HG02610 (cell line): Measurements from ENCODE around the gene G6PC2.
"Not testable (repeated sequence)": the region's sequence is repeated elsewhere in the genome, so short reads cannot be mapped to it uniquely, and the experiment has no call there.

Experiments
- ATAC-seq: cut with Tn5 transposase; IDR thresholded peaks from one replicate; pipeline ENCODE4 v1.9.1; 2021; ENCODE audit warnings: mild to moderate bottlenecking, moderate library complexity; ENCODE audit not compliant: unreplicated experiment

G6PC2 gene, protein sequence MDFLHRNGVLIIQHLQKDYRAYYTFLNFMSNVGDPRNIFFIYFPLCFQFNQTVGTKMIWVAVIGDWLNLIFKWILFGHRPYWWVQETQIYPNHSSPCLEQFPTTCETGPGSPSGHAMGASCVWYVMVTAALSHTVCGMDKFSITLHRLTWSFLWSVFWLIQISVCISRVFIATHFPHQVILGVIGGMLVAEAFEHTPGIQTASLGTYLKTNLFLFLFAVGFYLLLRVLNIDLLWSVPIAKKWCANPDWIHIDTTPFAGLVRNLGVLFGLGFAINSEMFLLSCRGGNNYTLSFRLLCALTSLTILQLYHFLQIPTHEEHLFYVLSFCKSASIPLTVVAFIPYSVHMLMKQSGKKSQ

GRCh38 chr2:168901003-168901402 is at the start of gene G6PC2:
Gene G6PC2 (plus strand): TSS chr2:168901291. CDS start chr2:168901332, 41 bp downstream.
- ATAC-seq = no peak

DNA sequence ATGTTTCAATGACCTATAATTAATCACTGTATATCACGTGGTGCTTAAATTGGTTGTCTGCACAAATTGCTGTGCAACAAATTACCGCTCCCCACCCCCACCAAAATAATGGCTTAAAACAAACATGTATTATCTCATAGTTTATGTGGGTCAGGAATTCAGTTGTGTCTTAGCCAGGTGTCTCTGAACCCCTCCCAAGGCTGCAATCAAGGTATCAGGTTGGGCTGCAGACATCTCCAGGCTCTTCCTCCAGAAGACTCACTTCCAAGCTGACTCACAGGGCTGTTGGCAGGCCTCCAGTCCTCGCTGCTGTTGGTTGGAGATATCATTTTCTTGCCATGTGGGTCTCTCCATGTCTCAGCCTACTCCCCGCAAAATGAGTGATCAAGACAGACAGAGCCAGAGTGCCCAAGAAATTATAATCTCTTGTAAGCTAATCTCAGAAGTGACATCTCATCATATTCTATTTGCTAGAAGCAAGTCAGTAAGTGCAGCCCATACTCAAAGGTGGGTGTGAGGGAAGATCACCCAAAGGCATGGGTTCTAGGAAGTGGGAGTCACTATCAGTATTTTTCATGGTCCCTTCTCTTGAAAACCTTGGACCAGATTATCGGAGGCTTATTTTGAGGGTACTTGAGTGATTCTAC is 49.3 kb upstream of the G6PC2 start:
- ATAC-seq = no peak

GRCh38 chr2:168852481-168852880 is 48.6 kb upstream of the G6PC2 start:
- no peak for ATAC-seq

DNA sequence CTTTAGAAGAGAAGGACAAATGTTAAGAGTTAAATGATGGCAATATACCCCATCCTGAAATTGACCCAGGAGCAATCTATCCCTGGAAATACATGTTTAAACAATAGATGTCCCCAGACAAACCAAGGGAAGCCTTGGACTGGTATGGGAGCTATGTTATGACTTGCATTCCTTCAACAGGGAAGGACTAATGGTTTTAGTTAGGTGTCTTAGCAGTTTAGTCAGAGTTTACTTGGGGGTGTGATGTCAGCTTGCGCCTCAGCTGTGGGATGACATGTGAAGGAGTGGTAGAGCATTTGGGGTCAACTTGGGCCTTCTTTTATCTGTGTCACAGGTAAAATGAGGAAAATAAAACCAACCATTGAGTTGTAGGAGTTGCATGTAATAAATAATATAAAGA is 47.6 kb upstream of the G6PC2 start:
- no peak for ATAC-seq

DNA sequence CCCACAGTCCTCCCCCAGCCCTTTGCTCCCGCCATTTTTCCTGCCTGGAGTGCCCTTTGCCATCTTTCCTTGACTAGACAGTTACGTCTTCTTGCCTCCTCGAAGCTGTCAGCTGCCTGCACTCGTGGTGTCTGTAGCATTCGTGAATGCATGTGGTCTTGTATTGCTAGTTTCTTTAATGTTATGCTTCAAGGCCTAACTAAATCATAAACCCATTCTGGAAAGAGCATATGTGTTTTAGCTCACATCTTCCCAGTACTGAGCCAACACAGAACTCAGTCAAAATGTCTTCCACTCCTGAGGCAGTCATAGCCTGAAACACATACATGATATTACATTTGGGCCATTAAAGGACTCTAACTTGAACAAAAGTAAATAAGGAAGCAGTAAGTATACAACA is 46.4 kb upstream of the G6PC2 start:
- ATAC-seq = no peak

DNA sequence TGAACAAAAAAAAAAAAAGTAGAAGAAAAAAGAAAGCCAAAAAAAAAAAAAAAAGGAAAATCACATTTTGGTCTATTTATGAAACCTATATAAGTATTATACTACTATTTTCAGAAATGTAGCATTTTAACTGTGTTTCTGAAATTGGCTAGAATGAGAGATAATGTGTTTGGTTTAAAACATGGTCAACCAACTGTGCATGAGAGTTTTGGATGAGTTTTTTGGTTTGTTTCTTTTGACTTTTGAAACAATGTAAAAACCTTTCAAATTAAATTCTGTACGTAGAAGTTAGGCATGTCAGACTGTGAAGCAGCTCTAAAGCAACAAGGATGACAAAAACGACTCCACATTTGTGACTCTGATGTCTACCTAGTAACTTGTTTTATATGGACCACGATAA is 45.5 kb upstream of the G6PC2 start:
- no peak for ATAC-seq

DNA sequence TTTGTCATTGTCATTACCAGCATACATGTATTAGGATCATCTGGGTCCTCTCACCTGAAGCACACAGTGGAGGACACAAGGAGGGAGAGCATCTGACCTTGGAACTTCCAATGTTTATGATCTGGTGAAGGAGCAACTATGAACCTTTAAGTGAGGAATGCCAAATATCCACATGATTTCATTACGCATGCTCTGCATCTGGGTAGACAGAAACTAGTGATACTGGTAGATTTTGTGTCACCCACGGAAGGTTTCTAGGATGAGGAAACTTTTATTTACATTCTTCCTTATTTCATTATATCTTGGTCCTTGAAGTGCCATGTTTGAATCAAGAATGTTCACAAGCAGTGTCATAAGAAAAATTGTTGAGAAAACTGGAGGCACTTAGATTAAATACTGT is 42.9 kb upstream of the G6PC2 start:
- no peak for ATAC-seq

DNA sequence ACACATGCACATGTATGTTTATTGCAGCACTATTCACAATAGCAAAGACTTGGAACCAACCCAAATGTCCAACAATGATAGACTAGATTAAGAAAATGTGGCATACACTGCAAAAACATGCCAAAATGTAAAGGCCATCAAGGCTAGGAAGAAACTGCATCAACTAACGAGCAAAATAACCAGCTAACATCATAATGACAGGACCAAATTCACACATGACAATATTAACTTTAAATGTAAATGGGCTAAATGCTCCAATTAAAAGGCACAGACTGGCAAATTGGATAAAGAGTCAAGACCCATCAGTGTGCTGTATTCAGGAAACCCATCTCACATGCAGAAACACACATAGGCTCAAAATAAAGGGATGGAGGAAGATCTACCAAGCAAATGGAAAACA is 33.9 kb upstream of the G6PC2 start:
- ATAC-seq = not testable (repeated sequence)

GRCh38 chr2:168870369-168870768 is 30.7 kb upstream of the G6PC2 start:
- ATAC-seq = not testable (repeated sequence)

- not testable (repeated sequence) for ATAC-seq
Observed at GRCh38 chr2:168870824-168871223, 30.3 kb upstream of the G6PC2 start.

DNA sequence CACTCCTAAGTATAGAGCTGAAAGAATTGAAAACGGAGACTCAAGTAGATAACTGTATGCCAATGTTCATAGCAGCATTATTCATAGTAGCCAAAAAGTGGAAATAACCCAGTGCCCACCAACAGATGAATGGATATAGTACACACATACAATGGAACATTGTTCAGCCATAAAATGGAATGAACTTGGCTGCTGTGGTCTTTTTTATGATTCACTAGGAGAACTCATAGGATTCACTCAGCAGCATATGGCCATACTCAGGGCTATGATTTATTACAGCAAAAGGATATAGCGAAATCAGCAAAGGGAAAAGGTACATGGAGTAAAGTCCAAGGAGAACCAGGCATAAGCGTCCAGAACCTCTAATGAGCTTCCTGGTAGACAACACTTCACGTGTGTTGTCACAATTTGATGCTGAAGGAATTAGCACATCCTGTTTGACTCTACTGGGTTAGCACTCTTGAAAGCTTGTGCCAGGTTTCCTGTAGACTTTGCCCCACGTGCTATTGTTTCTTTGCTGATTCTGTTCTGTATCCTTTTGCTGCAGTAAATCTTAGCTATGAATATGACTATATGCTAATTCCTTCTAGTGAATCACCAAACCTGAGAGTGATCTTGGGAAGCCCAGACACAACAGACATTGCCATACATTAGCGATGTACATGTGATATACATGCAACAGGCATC is 26.6 kb upstream of the G6PC2 start:
- no peak for ATAC-seq

GRCh38 chr2:168882163-168882562 is 18.9 kb upstream of the G6PC2 start:
- ATAC-seq = not testable (repeated sequence)

DNA sequence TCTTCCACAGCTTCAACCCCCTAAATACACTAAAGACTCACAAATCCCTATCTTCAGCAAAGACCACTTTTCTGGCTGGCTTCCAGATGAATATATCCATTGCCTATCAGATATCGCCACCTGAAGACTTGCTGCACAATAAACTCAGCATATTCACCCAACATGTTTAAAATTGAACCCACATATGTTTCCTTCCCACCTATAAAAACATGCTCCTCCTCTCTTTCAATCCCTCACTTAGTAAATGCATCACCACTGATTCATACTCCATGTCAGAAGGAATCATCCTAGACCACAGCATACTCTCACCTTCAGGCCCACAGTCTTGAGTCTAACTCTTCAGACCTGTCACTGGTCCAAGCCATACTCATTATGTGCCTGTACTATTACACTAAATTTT is 16.1 kb upstream of the G6PC2 start:
- ATAC-seq = no peak

- ATAC-seq = no peak
Observed at GRCh38 chr2:168889635-168890005, 11.5 kb upstream of the G6PC2 start.

- ATAC-seq = peak; percentile 100
Observed at GRCh38 chr2:168890006-168890782, 10.9 kb upstream of the G6PC2 start, which contains the start of gene SPC25. Gene SPC25 (minus strand): TSS chr2:168890430. CDS start chr2:168889519, 911 bp downstream.

DNA sequence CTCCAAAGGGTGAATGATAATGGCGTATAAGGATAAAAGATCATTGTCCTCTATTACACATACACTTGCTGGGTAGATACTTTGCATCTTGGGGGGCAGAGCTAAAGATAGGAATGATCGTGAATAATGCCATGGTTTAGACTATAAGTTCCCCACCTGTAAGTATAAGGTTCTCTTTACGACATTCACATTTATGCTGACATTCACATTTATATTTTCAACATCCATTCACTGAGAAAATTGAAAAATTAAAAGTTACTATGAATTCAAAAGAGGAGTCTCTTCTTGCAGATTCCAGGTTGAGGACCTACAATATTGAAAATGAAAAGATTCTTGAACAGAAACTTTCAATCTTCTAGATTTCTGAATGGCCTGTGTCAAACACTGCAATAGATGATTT is 8.8 kb upstream of the G6PC2 start:
- no peak for ATAC-seq

GRCh38 chr2:168894101-168894500 is 7.0 kb upstream of the G6PC2 start:
- ATAC-seq = no peak

DNA sequence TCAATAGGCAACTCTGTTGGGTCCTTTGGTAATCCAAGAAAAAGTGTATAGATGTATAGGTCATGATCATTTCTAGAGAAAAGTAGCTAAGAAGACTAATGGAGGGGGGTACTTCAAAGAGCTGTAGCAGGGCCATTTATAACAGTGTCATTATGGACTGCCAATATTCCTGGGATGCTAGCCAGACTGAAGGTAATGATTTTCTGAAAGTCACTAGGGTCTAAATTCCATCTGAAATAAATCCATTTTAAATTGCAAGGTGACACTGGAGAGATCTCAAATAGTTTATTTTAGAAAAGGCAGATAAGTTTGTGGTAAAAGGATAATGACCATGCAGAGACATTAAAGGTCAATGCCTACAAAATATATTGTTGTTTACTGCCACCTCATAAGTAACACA is 6.4 kb upstream of the G6PC2 start:
- no peak for ATAC-seq

GRCh38 chr2:168895771-168896170 is 5.3 kb upstream of the G6PC2 start:
- no peak for ATAC-seq

DNA sequence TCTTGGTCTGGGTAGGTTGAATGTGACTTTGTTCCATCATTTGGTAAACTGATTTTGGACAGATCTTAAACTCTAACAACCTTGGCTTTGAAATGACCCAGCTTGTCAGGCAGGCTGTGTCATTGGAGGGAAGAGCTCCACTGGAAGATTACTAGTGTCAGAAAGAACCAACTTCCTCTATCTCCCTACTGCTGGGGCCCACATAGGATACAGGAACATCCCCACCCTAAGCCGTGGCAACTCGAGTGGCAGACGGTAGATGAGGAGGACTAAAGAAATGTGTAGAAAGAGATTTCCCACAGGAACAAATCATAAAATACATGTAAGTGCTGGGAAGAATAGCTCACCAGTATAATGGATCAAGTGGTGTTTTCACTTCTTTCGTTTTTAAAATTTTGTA is 4.3 kb upstream of the G6PC2 start:
- ATAC-seq = no peak

- no peak for ATAC-seq
Observed at GRCh38 chr2:168897449-168897848, 3.6 kb upstream of the G6PC2 start.
